Measurements from ENCODE around the gene NABP1.

Gene NABP1

DNA sequence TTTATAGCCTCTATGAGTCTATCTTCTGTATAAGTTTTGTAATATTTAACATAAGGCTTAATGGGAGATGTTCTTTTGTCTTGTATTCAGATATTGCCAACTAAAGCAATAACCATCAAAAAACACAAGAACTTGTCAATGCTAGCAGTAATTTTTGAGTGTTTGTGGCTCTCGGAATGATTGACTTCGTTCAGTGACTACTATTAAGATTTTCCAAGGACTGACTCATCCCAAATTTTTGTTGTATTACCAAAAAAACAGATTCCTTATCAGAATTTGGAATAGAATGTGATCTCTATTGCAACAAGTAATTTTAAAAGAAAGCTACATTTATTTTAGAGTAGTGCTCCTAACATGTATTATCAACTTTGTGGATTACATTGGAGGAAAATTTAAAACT lies 8.1 kb downstream of the NABP1 start:
- no peak for DNase-seq

- DNase-seq: no peak
Observed at GRCh38 chr2:191686729-191687128, 8.8 kb downstream of the NABP1 start.

DNA sequence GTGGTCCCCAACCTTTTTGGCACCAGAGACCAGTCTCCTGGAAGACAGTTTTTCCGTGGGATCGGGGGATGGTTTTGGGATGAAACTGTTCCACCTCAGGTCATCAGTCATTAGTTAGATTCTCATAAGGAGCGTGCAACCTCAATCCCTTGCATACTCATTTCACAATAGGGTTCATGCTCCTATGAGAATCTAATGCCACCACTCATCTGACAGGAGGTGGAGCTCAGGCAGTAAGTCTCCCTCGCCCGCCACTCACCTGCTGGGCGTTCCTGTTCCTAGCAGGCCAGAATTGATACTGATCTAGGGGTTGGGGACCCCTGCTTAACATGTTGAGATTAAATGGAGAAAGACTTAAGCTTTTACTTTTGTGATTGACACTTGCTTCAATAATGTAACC lies 9.9 kb downstream of the NABP1 start:
- DNase-seq: peak; percentile 31

DNA sequence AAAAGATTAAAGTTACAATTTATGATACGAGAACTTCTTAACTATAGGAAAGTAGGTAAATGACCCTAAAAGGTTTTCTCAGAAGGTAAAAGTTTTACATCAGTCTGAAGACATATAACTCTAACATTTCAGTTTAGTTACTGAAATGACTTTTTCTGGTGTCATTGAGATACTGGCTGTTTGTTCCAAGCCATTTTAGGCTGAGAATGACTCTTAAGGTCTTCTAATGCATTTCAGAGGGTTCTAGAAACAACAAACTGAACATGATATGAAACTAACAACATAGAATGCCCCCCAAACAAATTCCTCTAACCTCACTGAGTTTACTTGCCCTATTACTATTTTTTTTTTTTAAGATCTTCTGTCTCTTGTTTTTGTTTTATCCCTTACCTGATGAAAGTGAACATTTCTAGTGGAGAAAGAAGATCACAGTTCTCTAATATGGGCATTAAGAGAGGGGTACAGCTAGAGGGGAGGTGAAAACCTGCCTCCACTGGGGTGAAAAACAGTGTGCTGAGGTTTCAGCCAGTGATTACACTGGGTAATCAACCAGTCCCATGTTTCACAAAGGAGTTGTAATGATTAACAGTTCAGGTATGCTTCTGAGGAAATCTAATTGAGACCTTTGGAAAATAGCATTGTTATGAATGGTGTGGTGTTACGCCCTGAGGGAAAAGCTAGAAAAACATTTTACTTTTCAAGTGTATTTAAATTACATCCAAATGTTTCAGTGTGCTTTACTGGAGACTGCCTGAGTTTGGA lies 11.2 kb downstream of the NABP1 start:
- no peak for DNase-seq

DNA sequence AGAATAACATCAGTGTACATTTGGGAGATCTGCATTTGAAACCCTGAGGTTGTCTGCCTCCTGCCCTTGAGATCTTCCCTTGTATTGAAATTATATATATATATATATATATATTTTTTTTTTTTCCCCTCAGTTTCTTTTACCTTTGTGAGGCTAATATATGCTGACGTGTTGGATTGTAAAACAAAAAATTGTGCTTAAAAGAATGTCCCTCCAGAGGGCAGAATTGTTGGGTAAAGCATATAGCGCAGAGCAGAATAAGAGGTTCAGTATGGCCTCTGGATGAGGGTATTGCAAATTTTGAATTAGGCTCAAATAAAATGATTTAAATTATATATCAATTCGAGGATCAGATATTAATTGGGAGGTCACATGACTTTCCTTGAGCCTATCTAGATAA lies 12.4 kb downstream of the NABP1 start:
- no peak for DNase-seq

GRCh38 chr2:191691016-191691735 lies 13.2 kb downstream of the NABP1 start:
- peak; percentile 40 for DNase-seq

DNA sequence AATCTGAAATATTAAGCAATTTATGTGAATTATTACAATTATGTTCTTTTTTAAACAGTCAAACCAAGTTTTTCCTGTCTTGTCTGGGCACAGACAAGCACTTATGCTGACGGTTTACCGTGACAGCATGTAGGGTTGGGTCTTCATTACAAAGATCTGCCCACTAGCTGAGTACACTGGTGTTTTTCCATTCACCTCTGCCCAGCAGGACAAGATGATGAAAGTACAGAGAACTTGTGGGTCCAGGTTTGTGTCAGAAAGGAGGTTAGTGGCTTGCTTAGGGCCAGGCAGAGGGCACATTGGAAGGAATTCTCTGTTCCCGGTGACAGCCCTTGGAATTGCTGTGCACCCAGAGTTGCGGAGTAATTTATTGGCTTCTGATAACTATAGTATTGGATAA lies 14.0 kb downstream of the NABP1 start:
- DNase-seq: no peak

DNA sequence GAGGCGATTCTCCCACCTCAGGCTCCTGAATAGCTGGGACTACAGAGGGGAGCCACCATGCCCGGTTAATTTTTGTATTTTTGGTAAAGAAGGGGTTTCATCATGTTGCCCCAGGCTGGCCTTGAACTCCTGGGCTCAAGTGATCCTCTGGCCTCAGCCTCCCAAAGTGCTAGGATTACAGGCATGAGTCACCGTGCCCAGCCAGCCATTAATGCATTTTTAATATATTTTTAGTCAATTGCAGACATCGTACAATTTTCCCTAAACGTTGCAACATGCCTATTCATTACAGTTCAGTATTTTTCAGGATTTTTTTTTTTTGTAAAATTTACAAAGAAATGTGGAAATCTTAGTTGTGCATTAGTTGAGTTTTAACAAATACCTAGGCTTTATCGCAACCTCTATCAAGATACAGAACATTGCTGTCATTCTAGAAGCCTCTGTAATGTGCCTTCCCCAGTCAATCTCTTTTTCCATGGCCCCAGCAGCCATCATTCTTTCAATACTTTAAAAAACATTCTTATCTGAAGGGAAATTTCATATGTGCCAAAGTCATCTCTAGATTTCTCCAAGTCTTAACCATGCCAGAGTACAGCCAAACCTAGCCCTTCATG lies 14.7 kb downstream of the NABP1 start:
- no peak for DNase-seq

DNA sequence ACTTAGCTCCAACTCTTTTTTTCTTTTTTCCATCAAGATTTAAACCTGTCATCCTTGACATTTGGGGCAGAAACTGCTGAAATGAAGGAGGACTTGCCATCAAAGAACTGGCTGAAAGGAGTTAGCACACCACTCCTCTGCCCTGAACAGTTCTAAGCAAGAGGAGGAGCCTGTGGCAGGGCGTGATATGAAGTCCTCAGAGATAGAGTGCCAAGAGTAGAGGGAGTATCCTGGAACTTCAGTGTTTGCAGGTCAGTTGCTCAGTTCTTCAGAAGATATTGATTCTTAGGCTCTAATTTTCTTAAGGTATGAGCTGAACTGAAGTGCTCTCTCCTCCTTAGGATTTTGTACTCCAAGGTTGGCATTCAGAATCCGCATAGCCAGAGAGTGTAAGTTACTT lies 15.2 kb downstream of the NABP1 start:
- DNase-seq: no peak

DNA sequence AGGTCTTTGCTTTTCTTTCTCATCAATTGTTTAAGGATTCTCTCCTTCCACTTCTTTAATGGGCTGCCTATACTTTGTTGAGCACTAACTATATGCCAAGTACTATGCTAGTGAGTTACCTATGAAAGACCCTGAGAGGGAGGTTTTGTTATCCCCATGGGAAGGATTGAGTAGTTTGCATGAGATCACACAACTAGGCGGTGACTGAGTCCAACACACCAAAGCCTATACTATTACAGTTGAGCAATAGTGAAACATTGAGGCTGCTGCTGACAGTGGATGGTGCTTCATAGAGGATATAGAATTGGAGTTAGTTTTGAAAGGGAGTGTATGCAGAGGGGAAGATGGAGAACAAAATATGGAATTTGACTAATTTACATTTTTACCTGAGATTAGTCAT lies 15.8 kb downstream of the NABP1 start:
- no peak for DNase-seq

- no peak for DNase-seq
Observed at GRCh38 chr2:191696001-191696400, 18.1 kb downstream of the NABP1 start.

- DNase-seq: no peak
Observed at GRCh38 chr2:191696966-191697365, 19.0 kb downstream of the NABP1 start.

DNA sequence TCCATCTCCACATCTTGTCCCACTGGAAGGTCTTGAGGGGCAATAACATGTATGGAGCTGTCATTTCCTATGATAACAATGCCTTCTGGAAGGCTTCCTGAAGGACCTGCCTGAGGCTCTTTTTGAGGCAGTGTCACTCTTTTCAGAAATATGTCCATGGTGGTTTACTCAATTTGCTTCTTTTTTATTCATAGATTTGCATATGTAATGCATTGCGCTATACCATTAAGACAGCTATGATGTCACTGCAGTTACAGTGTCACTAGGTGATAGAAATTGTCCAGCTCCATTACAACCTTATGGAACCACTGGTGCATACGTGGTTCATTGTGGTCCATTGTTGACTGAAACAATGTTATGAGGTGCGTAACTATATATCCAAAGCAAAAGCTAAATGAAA lies 19.9 kb downstream of the NABP1 start:
- DNase-seq: no peak

DNA sequence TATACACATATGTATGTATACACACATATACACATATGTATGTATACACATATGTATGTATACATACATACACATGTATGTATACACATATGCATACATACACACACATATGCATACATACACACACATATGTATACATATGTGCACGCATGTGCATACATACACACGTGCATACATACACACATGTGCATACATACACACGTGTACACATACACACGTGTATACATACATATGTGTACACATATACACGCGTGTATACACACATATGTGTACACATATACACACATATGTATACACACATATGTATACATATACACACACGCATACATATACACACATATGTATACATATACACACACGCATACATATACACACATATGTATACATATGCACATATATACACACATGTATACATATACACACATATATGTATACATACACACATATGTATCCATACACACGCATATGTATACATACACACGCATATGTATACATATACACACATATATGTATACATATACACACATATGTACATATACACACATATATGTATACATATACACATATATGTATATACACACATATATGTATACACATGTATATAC lies 21.5 kb downstream of the NABP1 start:
- no peak for DNase-seq

DNA sequence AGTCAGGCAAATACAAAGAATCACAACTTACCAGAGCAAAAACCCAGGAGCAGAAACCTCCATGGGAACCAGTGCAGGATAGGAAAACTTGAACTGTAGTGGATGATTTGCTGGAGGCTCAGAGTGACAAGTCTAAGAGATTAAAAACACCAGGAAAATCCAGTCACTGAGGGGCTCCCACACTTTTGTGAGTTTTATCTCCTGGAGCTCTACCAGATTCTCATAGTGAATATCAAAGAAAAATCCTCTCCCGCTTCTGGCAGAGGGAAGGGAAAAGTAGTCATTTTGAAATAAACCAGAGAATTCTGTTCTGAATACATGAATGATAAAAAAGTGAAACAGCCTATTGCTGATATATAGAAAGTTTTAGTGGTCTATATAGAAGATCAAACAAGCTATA lies 23.1 kb downstream of the NABP1 start:
- no peak for DNase-seq

DNA sequence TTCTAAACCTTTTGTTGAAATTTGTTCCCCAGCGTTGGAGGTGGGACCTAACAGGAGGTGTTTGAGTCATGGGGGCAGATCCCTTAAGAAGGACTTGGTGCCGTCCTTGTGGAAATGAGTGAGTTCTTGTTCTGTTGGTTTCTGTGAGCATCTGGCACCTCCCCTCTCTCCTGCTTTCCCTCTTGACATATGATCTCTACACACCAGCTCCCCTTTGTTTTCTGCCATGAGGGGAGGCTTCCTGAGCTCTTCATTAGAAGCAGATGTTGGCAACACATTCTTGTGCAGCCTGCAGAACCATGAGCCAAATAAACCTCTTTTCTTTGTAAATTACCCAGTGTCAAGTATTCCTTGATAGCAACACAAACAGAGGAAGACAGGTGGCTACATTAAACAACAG lies 23.8 kb downstream of the NABP1 start:
- no peak for DNase-seq

GRCh38 chr2:191703079-191703725 lies 25.3 kb downstream of the NABP1 start:
- DNase-seq: no peak

DNA sequence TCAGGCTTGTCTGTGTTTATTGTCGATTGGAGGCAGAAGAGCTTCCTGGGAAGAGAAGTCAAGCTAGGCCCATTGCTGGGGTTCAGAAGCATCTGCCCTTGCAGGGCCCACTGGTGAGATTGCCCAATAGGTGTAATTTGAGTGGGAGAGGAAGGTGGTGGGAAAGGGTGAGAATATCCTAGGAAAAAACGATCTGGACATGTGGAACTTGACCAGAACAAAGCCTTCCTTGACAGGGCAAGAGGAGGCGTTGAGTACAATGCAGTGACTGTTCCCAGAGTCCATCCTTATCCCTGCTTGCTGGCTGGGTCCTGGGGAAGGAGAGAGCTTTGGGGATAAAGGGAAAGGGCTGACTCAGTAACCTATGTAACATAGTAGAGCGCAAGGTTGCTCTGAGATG lies 27.1 kb downstream of the NABP1 start:
- no peak for DNase-seq

DNA sequence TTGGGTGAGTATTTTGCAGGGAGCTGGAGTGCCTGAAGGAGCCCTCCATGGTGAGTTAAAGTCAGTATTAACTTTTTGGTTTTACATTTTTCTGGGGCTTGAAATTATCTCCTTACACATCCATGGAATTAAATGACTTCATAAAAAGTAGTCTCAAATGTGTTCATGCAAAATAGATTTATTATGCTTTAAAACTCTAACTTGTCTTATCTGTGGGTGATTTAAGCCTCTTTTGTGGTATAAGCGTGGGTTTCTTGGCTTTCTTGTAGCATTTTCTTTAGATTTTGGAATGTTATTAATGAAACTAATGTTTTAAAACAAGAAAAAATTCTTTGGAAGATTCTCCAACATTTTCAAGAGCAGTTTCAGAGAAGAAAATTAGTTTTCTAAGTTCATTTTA lies 27.8 kb downstream of the NABP1 start:
- DNase-seq: no peak

GRCh38 chr2:191706791-191707190 lies 28.9 kb downstream of the NABP1 start:
- no peak for DNase-seq

DNA sequence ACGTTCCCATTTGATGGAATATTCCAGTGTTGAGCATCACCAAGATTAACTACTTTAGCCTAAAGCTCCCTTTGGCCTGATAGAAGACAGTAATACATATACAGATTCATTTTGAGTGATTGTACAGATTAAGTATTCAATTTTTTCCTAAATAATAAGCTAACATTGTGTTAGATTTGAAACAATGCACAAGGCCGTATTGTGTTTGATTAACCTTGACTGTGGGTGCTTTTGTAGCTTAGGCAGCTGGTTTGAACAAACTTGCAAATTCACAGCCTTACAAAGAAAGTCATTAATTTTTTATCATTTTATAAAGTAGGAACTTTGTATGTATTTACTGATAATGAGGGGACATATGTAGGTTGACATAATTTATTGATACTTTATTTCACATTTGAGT lies 29.6 kb downstream of the NABP1 start:
- no peak for DNase-seq

DNA sequence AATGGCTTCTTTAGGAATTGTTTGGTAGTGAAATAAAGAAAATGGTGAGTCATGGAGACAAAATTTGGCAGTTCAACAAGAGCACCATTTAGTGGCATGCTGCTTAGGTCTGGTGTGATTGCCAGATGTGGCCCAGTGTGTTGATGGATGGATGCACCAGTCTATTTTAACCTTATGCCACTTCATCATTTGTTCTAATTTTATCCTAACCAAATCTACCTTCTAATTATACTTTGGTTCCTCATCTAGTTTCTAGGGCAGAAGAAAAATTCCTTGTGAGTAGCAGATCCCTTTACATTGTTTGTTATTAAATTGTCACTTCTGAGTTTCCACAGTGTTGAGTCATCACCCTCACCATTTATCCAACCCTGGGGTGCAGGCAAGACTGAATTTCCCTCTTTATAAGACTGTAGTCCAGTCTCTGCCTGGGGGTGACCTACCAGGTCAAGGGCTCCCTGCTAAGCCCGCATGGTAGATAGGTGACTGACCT lies 32.5 kb downstream of the NABP1 start:
- DNase-seq: no peak

DNA sequence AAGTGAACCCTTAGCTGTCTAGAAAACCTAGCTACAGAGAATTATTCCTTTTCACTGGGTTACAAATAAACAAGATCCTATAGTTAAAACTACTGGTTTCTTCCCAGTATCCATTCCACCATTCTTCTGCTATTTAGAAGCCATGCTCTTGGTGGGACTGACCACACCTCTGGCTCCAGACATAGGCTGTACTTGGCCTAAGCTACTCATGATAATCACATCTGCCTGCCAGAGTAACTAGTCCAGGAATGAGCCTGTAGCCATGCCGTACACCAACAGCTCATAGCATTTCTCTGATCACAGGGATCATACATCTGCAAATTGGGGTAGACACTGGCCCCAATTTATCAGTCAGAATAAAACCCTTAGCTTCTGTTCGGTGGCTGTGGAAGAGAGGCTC lies 33.7 kb downstream of the NABP1 start:
- no peak for DNase-seq

Measured in stimulated activated CD8-positive, alpha-beta memory T cell treated with anti-CD3 and anti-CD28 coated beads, Interleukin-4, amount 100 ng/mL, for 48 hours (primary cell).